Measurements from ENCODE around the gene C1QTNF9. TPM values are rescaled to one million over a fixed set of nuclear protein-coding genes. Genes with fewer than 3 reads are reported as not detected.
"Not testable (repeated sequence)": the region's sequence is repeated elsewhere in the genome, so short reads cannot be mapped to it uniquely, and the experiment has no call there.

Gene C1QTNF9
- total and polyA plus RNA-seq, 9 of the 15 experiments (the other 6 are each of a cell fraction or from before 2014, with no cell fraction given), result not detected

- ATAC-seq; H3K36me3 ChIP-seq (ENCODE audit: control insufficient read depth, insufficient read depth, low read length); POLR2A ChIA-PET; H3K27me3 ChIP-seq (ENCODE audit: control insufficient read depth in 2 of 2, insufficient read depth in 2 of 2, low read length in 2 of 2); FAIRE-seq; H3K9me1 ChIP-seq (ENCODE audit: control insufficient read depth, insufficient read depth, low read length); H3K9ac ChIP-seq (ENCODE audit: insufficient read depth in 1 of 2, low read depth in 2 of 2, low read length in 2 of 2); H3K4me3 ChIP-seq; in situ Hi-C loops (cut with MboI); H3K4me1 ChIP-seq (replicated peaks in 1 of 2; ENCODE audit: control insufficient read depth in 2 of 2, insufficient read depth in 2 of 2, low read length in 2 of 2); CTCF ChIA-PET (ENCODE audit: low intra/inter-chr PET ratio); H2AFZ ChIP-seq (ENCODE audit: low read depth, low read length); H4K20me1 ChIP-seq (replicated peaks; ENCODE audit: control insufficient read depth, insufficient read depth, low read length); H3K4me2 ChIP-seq (ENCODE audit: insufficient read depth, low read length); intact Hi-C loops (cut with micrococcal nuclease); H3K9me3 ChIP-seq (replicated peaks; ENCODE audit: control insufficient read depth, insufficient read depth, low read depth, low read length); H3K27ac ChIP-seq (ENCODE audit: extremely low read depth, low read depth, low read length); BruUV-seq (replicated peaks); DNase-seq (ENCODE audit: extremely low read depth in 1 of 4, low spot score in 3 of 4); H3K79me2 ChIP-seq (ENCODE audit: control insufficient read depth, insufficient read depth, low read length): not testable (repeated sequence)
- WGBS (ENCODE audit: insufficient coverage, low coverage, missing lambda C conversion rate), result 0% methylated on average over 4 of the region's 6 CpGs
Observed at GRCh38 chr13:24319641-24320040, 10.3 kb downstream of the C1QTNF9 start.

GRCh38 chr13:24321416-24321815 is 12.0 kb downstream of the C1QTNF9 start:
- DNase-seq (ENCODE audit: extremely low read depth in 1 of 4, low spot score in 3 of 4); H3K4me2 ChIP-seq (ENCODE audit: insufficient read depth, low read length); in situ Hi-C loops (cut with MboI); CTCF ChIA-PET (ENCODE audit: low intra/inter-chr PET ratio); H3K4me1 ChIP-seq (replicated peaks in 1 of 2; ENCODE audit: control insufficient read depth in 2 of 2, insufficient read depth in 2 of 2, low read length in 2 of 2); H3K9ac ChIP-seq (ENCODE audit: insufficient read depth in 1 of 2, low read depth in 2 of 2, low read length in 2 of 2); intact Hi-C loops (cut with micrococcal nuclease); H4K20me1 ChIP-seq (replicated peaks; ENCODE audit: control insufficient read depth, insufficient read depth, low read length); FAIRE-seq; H3K9me1 ChIP-seq (ENCODE audit: control insufficient read depth, insufficient read depth, low read length); H2AFZ ChIP-seq (ENCODE audit: low read depth, low read length); H3K27ac ChIP-seq (ENCODE audit: extremely low read depth, low read depth, low read length); BruUV-seq (replicated peaks); H3K4me3 ChIP-seq; H3K27me3 ChIP-seq (ENCODE audit: control insufficient read depth in 2 of 2, insufficient read depth in 2 of 2, low read length in 2 of 2); H3K36me3 ChIP-seq (ENCODE audit: control insufficient read depth, insufficient read depth, low read length); H3K9me3 ChIP-seq (replicated peaks; ENCODE audit: control insufficient read depth, insufficient read depth, low read depth, low read length); ATAC-seq; H3K79me2 ChIP-seq (ENCODE audit: control insufficient read depth, insufficient read depth, low read length); POLR2A ChIA-PET: not testable (repeated sequence)
- 0% methylated on average over 5 of the region's 8 CpGs for WGBS (ENCODE audit: insufficient coverage, low coverage, missing lambda C conversion rate)
